A549 (cell line): ENCODE data around the gene UNC45B. TPM values are rescaled to one million over a fixed set of nuclear protein-coding genes. Genes with fewer than 3 reads are reported as not detected.

ENCODE experiments used
- ATAC-seq, 2 experiments: fragments of 200-7000 bp in 1 of 2; fragments of >200 bp in 1 of 2; cut with Nextera tagmentation in 1 of 2; cut with Tn5 transposase in 1 of 2; 3 replicates each; pipeline versions ENCODE4 v1.8.0 to v1.9.1; 2018 to 2020; ENCODE audit warnings: mild to moderate bottlenecking in 1 of 2, moderate library complexity in 1 of 2
- CTCF ChIA-PET: fragments of 300-600 bp; sonication (Branson Sonifier 250); formaldehyde crosslinking; extraction: SDS; loops from one replicate; lab custom pipeline; 2021; ENCODE audit warnings: antibody characterized with exemption, inconsistent platforms; lab: Yijun Ruan, JAX
- POLR2A ChIA-PET: fragments of 350-600 bp; formaldehyde crosslinking; extraction: SDS; loops from one replicate; lab custom pipeline; 2021; ENCODE audit warnings: antibody characterized with exemption, inconsistent platforms; lab: Yijun Ruan, JAX
- DNase-seq, 2 experiments: peaks; one replicate each; pipeline versions ENCODE4 v3.0.0 to v3.0.0-alpha.2; 2011 to 2016; ENCODE audit warnings: low read depth in 1 of 2, low spot score in 1 of 2
- FAIRE-seq: peaks from 2 replicates; lab custom pipeline; 2011; peaks lifted over from hg19 to GRCh38; lab: Jason Lieb, UNC
- H3K27ac ChIP-seq, 2 experiments: fragments of >200 bp; sonication (Bioruptor Twin); formaldehyde crosslinking; 3 replicates each; pipeline ENCODE4 v1.5.1; 2016 to 2017
- H3K4me1 ChIP-seq: fragments of >200 bp; sonication (Bioruptor Twin); formaldehyde crosslinking; 3 replicates; pipeline ENCODE4 v1.6.1; 2016
- H3K4me2 ChIP-seq: fragments of >200 bp; sonication (Bioruptor Twin); formaldehyde crosslinking; 3 replicates; pipeline ENCODE4 v1.6.1; 2016
- H3K4me3 ChIP-seq: fragments of >200 bp; sonication (Bioruptor Twin); formaldehyde crosslinking; 3 replicates; pipeline ENCODE4 v1.5.1; 2016
- H3K9me3 ChIP-seq: fragments of >200 bp; sonication (Bioruptor Twin); formaldehyde crosslinking; 3 replicates; pipeline ENCODE4 v1.6.1; 2016
- BHLHE40 ChIP-seq: IDR thresholded peaks from 2 replicates; pipeline ENCODE4 v1.6.1; 2012; ENCODE audit warnings: low read depth, low read length, inconsistent platforms
- CBX8 ChIP-seq: fragments of 200-600 bp; sonication (generic); IDR thresholded peaks from 2 replicates; pipeline ENCODE4 v1.6.1; 2016
- E2F6 ChIP-seq: IDR thresholded peaks from 2 replicates; pipeline ENCODE4 v1.6.1; 2012; ENCODE audit warnings: low read depth, borderline replicate concordance
- ELK1 ChIP-seq: fragments of 150-350 bp; IDR thresholded peaks from 2 replicates; pipeline ENCODE4 v1.6.1; 2014; ENCODE audit warnings: low read depth, mild to moderate bottlenecking, low read length
- EP300 ChIP-seq, 2 experiments: fragments of >200 bp; sonication (Bioruptor Twin); formaldehyde crosslinking; IDR thresholded peaks; 2 replicates in 1 of 2; 3 replicates in 1 of 2; pipeline ENCODE4 v1.6.1; 2016 to 2017
- FOXS1 ChIP-seq: fragments of 250-450 bp; sonication (Bioruptor Pico); IDR thresholded peaks from 2 replicates; pipeline ENCODE4 v1.5.0; 2020; ENCODE audit warnings: mild to moderate bottlenecking, moderate library complexity
- HDAC2 ChIP-seq: fragments of 200-600 bp; sonication (generic); IDR thresholded peaks from 2 replicates; pipeline ENCODE4 v1.6.1; 2016
- HOXA7 ChIP-seq: fragments of 250-450 bp; sonication (Bioruptor Pico); IDR thresholded peaks from 2 replicates; pipeline ENCODE4 v1.5.0; 2020; ENCODE audit warnings: mild to moderate bottlenecking, moderate library complexity
- MYC ChIP-seq: IDR thresholded peaks from 2 replicates; pipeline ENCODE4 v1.6.1; 2012; ENCODE audit warnings: mild to moderate bottlenecking, inconsistent platforms, low read length, improper control_type of control experiment, borderline replicate concordance
- NPAS2 ChIP-seq: fragments of 250-450 bp; sonication (Bioruptor Pico); IDR thresholded peaks from 2 replicates; pipeline ENCODE4 v1.8.0; 2022; ENCODE audit warnings: mild to moderate bottlenecking, moderate library complexity, borderline replicate concordance
- POLR2A ChIP-seq: IDR thresholded peaks from 2 replicates; pipeline ENCODE4 v1.6.1; 2012; ENCODE audit warnings: mild to moderate bottlenecking, low read length
- RFX5 ChIP-seq: fragments of 450-650 bp; IDR thresholded peaks from 2 replicates; pipeline ENCODE4 v1.7.1; 2014; ENCODE audit warnings: antibody characterized with exemption, mild to moderate bottlenecking, moderate library complexity
- RNF2 ChIP-seq: fragments of 200-600 bp; sonication (generic); IDR thresholded peaks from 2 replicates; pipeline ENCODE4 v1.6.1; 2016; ENCODE audit warnings: low read depth, mild to moderate bottlenecking, antibody characterized with exemption, moderate library complexity, borderline replicate concordance
- TP53 ChIP-seq: fragments of 250-450 bp; sonication (Bioruptor Pico); IDR thresholded peaks from 2 replicates; pipeline ENCODE4 v1.5.0; 2021; ENCODE audit warnings: mild to moderate bottlenecking, moderate library complexity
- ZNF302 ChIP-seq: fragments of 250-450 bp; sonication (Bioruptor Pico); IDR thresholded peaks from 2 replicates; pipeline ENCODE4 v1.9.0; 2021; ENCODE audit warnings: inconsistent platforms, mild to moderate bottlenecking, moderate library complexity
- ZSCAN20 ChIP-seq: fragments of 250-450 bp; sonication (Bioruptor Pico); IDR thresholded peaks from 2 replicates; pipeline ENCODE4 v1.8.0; 2022; ENCODE audit warnings: mild to moderate bottlenecking, moderate library complexity
- WGBS: methylation state at CpG from one replicate; pipeline ENCODE4 v1.1.6; 2017; ENCODE audit errors: missing lambda C conversion rate; 5-methylcytosine and 5-hydroxymethylcytosine counted together
- polyA plus RNA-seq, 4 experiments: library from polyadenylated mRNA; depleted of rRNA in 3 of 4; stranded (reverse); fragments of >200 nt; fragmentation: RNase III in 1 of 4; extraction: RNeasy Plus Mini Kit Qiagen cat#74134 plus additional on column Dnase treatment in 1 of 4; gene quantifications; 2 replicates in 3 of 4; 3 replicates in 1 of 4; pipeline ENCODE4 v1.2.3, GENCODE V29; 2011 to 2017
- TF ChIP-seq, protein P1 (sequence below): fragments of 250-450 bp; sonication (Bioruptor Pico); IDR thresholded peaks from 2 replicates; pipeline ENCODE4 v1.5.0; 2020; ENCODE audit warnings: low read depth, mild to moderate bottlenecking, moderate library complexity

UNC45B gene
- polyA plus RNA-seq, 2 of the 4 experiments (the other 2 are of a cell fraction), result not detected

- POLR2A ChIA-PET, result no interaction called here
These were observed 69.5 kb downstream of the UNC45B start for GRCh38 chr17:35217107-35217506.

DNA sequence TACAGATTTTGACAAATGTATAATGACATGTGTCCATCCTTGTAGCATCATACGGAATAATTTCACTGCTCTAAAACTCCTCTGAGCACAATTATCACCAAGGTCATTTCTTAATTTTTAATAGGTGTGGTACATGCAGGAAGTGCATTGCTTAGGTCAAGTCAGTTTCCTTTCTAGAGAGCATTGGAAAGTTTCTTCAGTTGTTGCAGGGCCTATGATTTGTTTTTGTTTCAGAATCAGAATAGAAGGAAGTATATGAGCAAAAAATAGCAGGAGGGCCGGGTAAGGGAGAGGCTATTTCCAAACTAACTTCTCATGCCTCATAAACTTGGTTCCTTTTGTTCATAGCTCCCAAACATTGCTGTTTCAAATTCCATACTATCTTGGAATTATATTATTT is 71.3 kb downstream of the UNC45B start:
- DNase-seq, result no peak
- ChIA-PET CTCF (no interaction called here), POLR2A (no interaction called here)
- no peak overlapping the region for H3K27ac ChIP-seq
- peaks cover 17% of the 10 kb centered on the region for H3K9me3 ChIP-seq
- WGBS, result 54% methylated on average over 2 of the region's 2 CpGs
- TF ChIP-seq, protein P1, sequence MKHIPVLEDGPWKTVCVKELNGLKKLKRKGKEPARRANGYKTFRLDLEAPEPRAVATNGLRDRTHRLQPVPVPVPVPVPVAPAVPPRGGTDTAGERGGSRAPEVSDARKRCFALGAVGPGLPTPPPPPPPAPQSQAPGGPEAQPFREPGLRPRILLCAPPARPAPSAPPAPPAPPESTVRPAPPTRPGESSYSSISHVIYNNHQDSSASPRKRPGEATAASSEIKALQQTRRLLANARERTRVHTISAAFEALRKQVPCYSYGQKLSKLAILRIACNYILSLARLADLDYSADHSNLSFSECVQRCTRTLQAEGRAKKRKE (CRISPR knock-in tag), result no peak
- TF ChIP-seq HOXA7 (CRISPR knock-in tag) (no peak), E2F6 (no peak), NPAS2 (CRISPR knock-in tag) (no peak), HDAC2 (no peak), MYC (no peak), ZSCAN20 (CRISPR knock-in tag) (no peak), RFX5 (no peak)
- no peak overlapping the region for H3K4me3 ChIP-seq
- ATAC-seq, result 0 out of 6 replicates have a peak, but pooled peaks of 1 of the 2 experiments have one; percentile 34
- FAIRE-seq, result no peak
- H3K4me2 ChIP-seq, result no peak overlapping the region
- no peaks in the 10 kb centered on the region for H3K4me1 ChIP-seq

More at GRCh38 chr17:35217107-35217506, 69.5 kb downstream of the UNC45B start:
- CTCF ChIA-PET, result interaction anchor here (1.2 kb wide), 1 partner anchor 96 kb away, joined by 3 read pairs; no protein-coding TSS in a partner anchor
- no peaks in the 10 kb centered on the region for H3K4me1 ChIP-seq
- H3K4me3 ChIP-seq, result no peak overlapping the region
- no peak for ATAC-seq
- no peak for FAIRE-seq
- 67% methylated on average over 5 of the region's 5 CpGs for WGBS
- no peak overlapping the region for H3K4me2 ChIP-seq
- DNase-seq, result no peak
- no peaks in the 10 kb centered on the region for H3K9me3 ChIP-seq
- TF ChIP-seq BHLHE40 (no peak), ZNF302 (CRISPR knock-in tag) (no peak), ELK1 (no peak)
- no peak overlapping the region for H3K27ac ChIP-seq

GRCh38 chr17:35222452-35222851 is 74.8 kb downstream of the UNC45B start:
- TF ChIP-seq FOXS1 (CRISPR knock-in tag) (no peak), RFX5 (no peak), EP300 (IDR thresholded peaks at IDR 0.05) (no peak), RNF2 (no peak), TP53 (CRISPR knock-in tag) (no peak), NPAS2 (CRISPR knock-in tag) (no peak), CBX8 (no peak), POLR2A (no peak)
- TF ChIP-seq, protein P1 (CRISPR knock-in tag), result no peak
- ATAC-seq (no peak), FAIRE-seq (no peak), DNase-seq (no peak)
- no peak overlapping the region for H3K4me3 ChIP-seq
- H3K4me2 ChIP-seq, result no peak overlapping the region
- CTCF ChIA-PET, result interaction anchor here (0.7 kb wide), 1 partner anchor 161 kb away, joined by 4 read pairs; no protein-coding TSS in a partner anchor
- 89% methylated on average over 2 of the region's 2 CpGs for whole genome bisulfite sequencing
- H3K9me3 ChIP-seq, result peaks cover 17% of the 10 kb centered on the region
- H3K4me1 ChIP-seq, result no peaks in the 10 kb centered on the region
- H3K27ac ChIP-seq, result no peak overlapping the region
- POLR2A ChIA-PET, result no interaction called here
